Left ventricle myocardium inferior (tissue), 1 donor: Measurements from ENCODE around the gene COA7. TPM values are rescaled to one million over a fixed set of nuclear protein-coding genes. Genes with fewer than 3 reads are reported as not detected.

ENCODE experiments used
- DNase-seq: peaks from one replicate; pipeline ENCODE4 v3.0.0-alpha.2; 2020
- H3K27ac ChIP-seq: fragments of 200-600 bp; replicated peaks from 2 replicates; pipeline ENCODE4 v1.8.0; 2021
- H3K27me3 ChIP-seq: fragments of 200-600 bp; 2 replicates; pipeline ENCODE4 v1.8.0; 2021; ENCODE audit warnings: low read depth
- H3K36me3 ChIP-seq: fragments of 200-600 bp; 2 replicates; pipeline ENCODE4 v1.8.0; 2021
- H3K4me1 ChIP-seq: fragments of 200-600 bp; 2 replicates; pipeline ENCODE4 v1.8.0; 2021
- H3K4me3 ChIP-seq: fragments of 200-600 bp; 2 replicates; pipeline ENCODE4 v1.8.0; 2021; ENCODE audit warnings: mild to moderate bottlenecking, moderate library complexity
- H3K9me3 ChIP-seq: fragments of 200-600 bp; replicated peaks from 2 replicates; pipeline ENCODE4 v1.8.0; 2021
- CTCF ChIP-seq: fragments of 200-600 bp; IDR thresholded peaks from 2 replicates; pipeline ENCODE4 v1.8.0; 2021; ENCODE audit warnings: antibody characterized with exemption, mild to moderate bottlenecking, borderline replicate concordance
- intact Hi-C: fragments of 100-400 bp; cut with micrococcal nuclease; formaldehyde crosslinking; loops from one replicate; pipeline ENCODE4 v1.11.0; 2022
- total RNA-seq: library from RNA; stranded (reverse); fragmentation: NEBNext Ultra II Directional; extraction: Animal tissue kit (Norgen Biotek cat#: 25700); gene quantifications from one replicate; pipeline ENCODE4 v1.2.1, GENCODE V29; 2021
- donor health status: DM: no; HTN: yes; CAD: no; lungs with severe emphysema.

The COA7 gene
- total RNA-seq, 1 donor from 2014 or later, result 18.5 TPM

GRCh38 chr1:52679498-52679897 lies 18.6 kb downstream of the COA7 start:
- no peak overlapping the region for H3K27ac ChIP-seq
- no peak for TF ChIP-seq CTCF
- no peaks in the 10 kb centered on the region for H3K9me3 ChIP-seq
- intact Hi-C loops, result no loop called here
- H3K36me3 ChIP-seq, result no peaks in the 10 kb centered on the region
- H3K27me3 ChIP-seq, result no peaks in the 10 kb centered on the region
- DNase-seq, result no peak
- H3K4me3 ChIP-seq, result no peak overlapping the region
- H3K4me1 ChIP-seq, result peaks cover 21% of the 10 kb centered on the region

- no peak for DNase-seq
- Histone ChIP-seq H3K9me3 (no peaks in the 10 kb centered on the region), H3K4me1 (peaks cover 21% of the 10 kb centered on the region), H3K27ac (no peak overlapping the region), H3K36me3 (no peaks in the 10 kb centered on the region), H3K27me3 (no peaks in the 10 kb centered on the region), H3K4me3 (no peak overlapping the region)
- intact Hi-C loops, result no loop called here
- TF ChIP-seq CTCF, result no peak
Measured at GRCh38 chr1:52679048-52679447, 19.1 kb downstream of the COA7 start.

DNA sequence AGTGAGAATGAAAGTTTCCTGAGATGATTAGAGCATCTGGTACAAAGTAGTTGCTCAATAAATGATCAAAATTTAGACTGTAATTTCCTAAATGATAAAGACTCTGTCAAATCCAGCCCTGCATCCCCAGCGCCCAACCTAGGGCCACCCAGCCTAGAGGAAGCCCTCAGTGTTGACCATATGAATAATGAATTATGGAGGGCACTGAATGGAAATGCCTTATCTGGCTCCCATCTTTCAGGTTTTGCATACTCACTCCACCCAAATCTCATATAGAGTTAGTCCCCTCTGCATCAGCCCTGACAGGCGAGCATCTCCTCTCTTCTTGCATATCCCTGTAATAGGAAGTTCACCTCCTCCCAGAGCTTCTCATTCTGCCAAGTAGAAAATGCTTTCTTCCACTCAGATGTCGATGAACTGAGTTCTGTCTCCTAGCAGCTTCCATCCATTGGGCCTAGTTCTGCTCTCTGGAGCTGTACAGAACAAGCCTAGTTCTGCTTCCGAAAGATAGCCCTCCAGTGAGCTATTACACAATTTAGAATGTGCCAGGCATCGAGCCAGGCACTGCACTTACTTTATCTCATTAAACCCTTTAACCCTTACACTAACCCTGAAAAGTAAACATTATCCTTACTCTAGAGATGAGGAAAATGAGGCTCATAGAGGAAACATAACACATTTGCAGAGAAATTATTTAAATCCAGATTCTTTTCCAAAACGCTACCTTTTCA lies 20.9 kb downstream of the COA7 start:
- Histone ChIP-seq H3K27me3 (no peaks in the 10 kb centered on the region), H3K4me3 (no peak overlapping the region), H3K9me3 (no peaks in the 10 kb centered on the region), H3K4me1 (peaks cover 23% of the 10 kb centered on the region), H3K36me3 (no peaks in the 10 kb centered on the region), H3K27ac (peak overlapping the region; percentile 81)
- intact Hi-C loops, result no loop called here
- DNase-seq, result peak; percentile 51
- no peak for TF ChIP-seq CTCF

GRCh38 chr1:52676249-52676903 lies 21.8 kb downstream of the COA7 start:
- Histone ChIP-seq H3K27me3 (no peaks in the 10 kb centered on the region), H3K36me3 (no peaks in the 10 kb centered on the region), H3K27ac (peak overlapping the region; percentile 81), H3K4me1 (peaks cover 23% of the 10 kb centered on the region), H3K4me3 (no peak overlapping the region), H3K9me3 (no peaks in the 10 kb centered on the region)
- no peak for TF ChIP-seq CTCF
- intact Hi-C loops, result no loop called here
- DNase-seq, result peak; percentile 78

GRCh38 chr1:52674497-52675384 lies 23.4 kb downstream of the COA7 start:
- intact Hi-C loops, result no loop called here
- no peak for DNase-seq
- Histone ChIP-seq H3K27me3 (no peaks in the 10 kb centered on the region), H3K9me3 (no peaks in the 10 kb centered on the region), H3K4me3 (no peak overlapping the region), H3K4me1 (peaks cover 23% of the 10 kb centered on the region), H3K36me3 (no peaks in the 10 kb centered on the region), H3K27ac (no peak overlapping the region)
- TF ChIP-seq CTCF, result no peak
